H1 (cell line): Measurements from ENCODE around the gene DPP10. TPM values are rescaled to one million over a fixed set of nuclear protein-coding genes. Genes with fewer than 3 reads are reported as not detected.

ENCODE experiments used
- CTCF ChIA-PET: fragments of 300-600 bp; sonication (Branson Sonifier 250); formaldehyde crosslinking; loops from one replicate; lab custom pipeline; 2021; ENCODE audit not compliant: partially characterized antibody; lab: Charles Lee
- POLR2A ChIA-PET: fragments of 300-600 bp; sonication (Branson Sonifier 250); formaldehyde crosslinking; loops from one replicate; lab custom pipeline; 2021; ENCODE audit warnings: inconsistent platforms; ENCODE audit not compliant: partially characterized antibody; lab: Charles Lee
- DNase-seq, 2 experiments: peaks; one replicate each; pipeline versions ENCODE4 v3.0.0 to v3.0.0-alpha.2; 2010 to 2022; ENCODE audit warnings: low spot score in 2 of 2, low read depth in 1 of 2, mixed read lengths in 1 of 2
- FAIRE-seq: peaks from 2 replicates; lab custom pipeline; 2011; peaks lifted over from hg19 to GRCh38; lab: Jason Lieb, UNC
- H2AFZ ChIP-seq: 2 replicates; pipeline ENCODE4 v1.8.1; 2012; ENCODE audit warnings: low read length, inconsistent platforms
- H2AK5ac ChIP-seq: 2 replicates; pipeline ENCODE4 v1.6.1; 2013; ENCODE audit warnings: low read depth, low read length
- H2BK120ac ChIP-seq: replicated peaks from 2 replicates; pipeline ENCODE3; 2013; ENCODE audit warnings: low read depth, low read length, inconsistent platforms
- H2BK12ac ChIP-seq: 2 replicates; pipeline ENCODE4 v1.6.1; 2013; ENCODE audit warnings: low read depth, low read length
- H2BK15ac ChIP-seq: 2 replicates; pipeline ENCODE4 v1.6.1; 2013; ENCODE audit warnings: low read length
- H2BK20ac ChIP-seq: 2 replicates; pipeline ENCODE4 v1.6.1; 2013; ENCODE audit warnings: low read length
- H2BK5ac ChIP-seq: 2 replicates; pipeline ENCODE4 v1.6.1; 2013; ENCODE audit warnings: low read depth, low read length
- H3K14ac ChIP-seq: 2 replicates; pipeline ENCODE4 v1.6.1; 2013; ENCODE audit warnings: inconsistent platforms; ENCODE audit not compliant: insufficient read length
- H3K18ac ChIP-seq: 2 replicates; pipeline ENCODE4 v1.6.1; 2013; ENCODE audit warnings: low read length; ENCODE audit errors: extremely low read depth
- H3K23ac ChIP-seq: 2 replicates; pipeline ENCODE4 v1.6.1; 2013; ENCODE audit warnings: inconsistent platforms; ENCODE audit not compliant: insufficient read length
- H3K23me2 ChIP-seq: 2 replicates; pipeline ENCODE4 v1.6.1; 2013; ENCODE audit warnings: low read depth, low read length
- H3K27ac ChIP-seq: 2 replicates; pipeline ENCODE4 v1.6.1; 2011; ENCODE audit warnings: low read depth, low read length, inconsistent platforms
- H3K27me3 ChIP-seq, 4 experiments: replicated peaks in 1 of 4; 1 replicate in 1 of 4; 2 replicates in 3 of 4; pipeline versions ENCODE4 v1.6.1 to v1.8.1; 2011 to 2013; ENCODE audit warnings: low read length in 3 of 4, mild to moderate bottlenecking in 3 of 4, inconsistent platforms in 2 of 4, mixed read lengths in 2 of 4, moderate library complexity in 1 of 4; ENCODE audit not compliant: control insufficient read depth in 3 of 4, insufficient read depth in 3 of 4; ENCODE audit errors: extremely low read depth in 1 of 4
- H3K36me3 ChIP-seq, 4 experiments: 2 replicates each; pipeline versions ENCODE4 v1.6.1 to v1.8.1; 2011 to 2013; ENCODE audit warnings: mild to moderate bottlenecking in 4 of 4, low read length in 3 of 4, moderate library complexity in 2 of 4, control low read depth in 1 of 4, inconsistent platforms in 1 of 4; ENCODE audit not compliant: insufficient read depth in 4 of 4, control insufficient read depth in 2 of 4
- H3K4ac ChIP-seq: replicated peaks from 2 replicates; pipeline ENCODE3; 2013; ENCODE audit warnings: low read length, low read depth, mixed read lengths, inconsistent platforms; ENCODE audit not compliant: insufficient read length
- H3K4me1 ChIP-seq, 4 experiments: replicated peaks in 1 of 4; 1 replicate in 1 of 4; 2 replicates in 3 of 4; pipeline versions ENCODE4 v1.6.1 to v1.8.1; 2011 to 2013; ENCODE audit warnings: low read length in 3 of 4, inconsistent platforms in 2 of 4, mixed read lengths in 1 of 4; ENCODE audit not compliant: insufficient read depth in 4 of 4, control insufficient read depth in 3 of 4
- H3K4me2 ChIP-seq, 2 experiments: 2 replicates each; pipeline versions ENCODE4 v1.6.1 to v1.8.1; 2011 to 2013; ENCODE audit warnings: low read depth in 2 of 2, low read length in 2 of 2, control low read depth in 1 of 2, inconsistent platforms in 1 of 2, mild to moderate bottlenecking in 1 of 2; ENCODE audit not compliant: insufficient read depth in 1 of 2
- H3K4me3 ChIP-seq, 4 experiments: fragments of 200-600, 300-600 bp in 1 of 4; sonication (generic), shearing (Covaris generic), sonication (Bioruptor Twin) in 1 of 4; 2 replicates each; pipeline versions ENCODE4 v1.5.1 to v1.8.1; 2011 to 2016; ENCODE audit warnings: low read length in 4 of 4, low read depth in 3 of 4, control low read depth in 2 of 4, inconsistent platforms in 2 of 4, mild to moderate bottlenecking in 2 of 4, mixed read lengths in 1 of 4, moderate library complexity in 1 of 4; ENCODE audit not compliant: insufficient read depth in 2 of 4; ENCODE audit errors: extremely low read depth in 1 of 4
- H3K56ac ChIP-seq: replicated peaks from 2 replicates; pipeline ENCODE3; 2013; ENCODE audit warnings: low read depth, mild to moderate bottlenecking, mixed read lengths, low read length, inconsistent platforms; ENCODE audit not compliant: insufficient read length
- H3K79me1 ChIP-seq: 2 replicates; pipeline ENCODE4 v1.6.1; 2013; ENCODE audit warnings: low read depth, low read length, control low read depth
- H3K79me2 ChIP-seq, 2 experiments: 2 replicates each; pipeline versions ENCODE4 v1.6.1 to v1.8.1; 2012 to 2013; ENCODE audit warnings: low read length in 2 of 2, mild to moderate bottlenecking in 2 of 2, inconsistent platforms in 1 of 2; ENCODE audit not compliant: insufficient read depth in 2 of 2, control insufficient read depth in 1 of 2
- H3K9ac ChIP-seq, 4 experiments: replicated peaks in 1 of 4; 1 replicate in 1 of 4; 2 replicates in 3 of 4; pipeline versions ENCODE4 v1.6.1 to v1.8.1; 2011 to 2013; ENCODE audit warnings: low read depth in 3 of 4, low read length in 3 of 4, control low read depth in 2 of 4, mild to moderate bottlenecking in 2 of 4, moderate library complexity in 2 of 4, inconsistent platforms in 1 of 4; ENCODE audit errors: extremely low read depth in 1 of 4
- H3K9me3 ChIP-seq, 2 experiments: 2 replicates each; pipeline versions ENCODE4 v1.6.1 to v1.8.1; 2012 to 2013; ENCODE audit warnings: mild to moderate bottlenecking in 2 of 2, moderate library complexity in 2 of 2, control low read depth in 1 of 2, inconsistent platforms in 1 of 2, low read depth in 1 of 2, low read length in 1 of 2, mixed read lengths in 1 of 2; ENCODE audit not compliant: insufficient read depth in 2 of 2
- H4K20me1 ChIP-seq, 2 experiments: replicated peaks in 1 of 2; 2 replicates each; pipeline versions ENCODE3 to v1.8.1; 2011 to 2013; ENCODE audit warnings: inconsistent platforms in 2 of 2, low read length in 2 of 2, mild to moderate bottlenecking in 1 of 2; ENCODE audit not compliant: insufficient read depth in 2 of 2, control insufficient read depth in 1 of 2
- H4K5ac ChIP-seq: 2 replicates; pipeline ENCODE4 v1.6.1; 2013; ENCODE audit warnings: low read length, low read depth, mixed read lengths, inconsistent platforms; ENCODE audit not compliant: insufficient read length
- H4K8ac ChIP-seq: 2 replicates; pipeline ENCODE4 v1.8.0; 2013; ENCODE audit warnings: mild to moderate bottlenecking, moderate library complexity, low read length, inconsistent platforms; ENCODE audit not compliant: insufficient read depth; ENCODE audit errors: extremely low read depth
- H4K91ac ChIP-seq: replicated peaks from 2 replicates; pipeline ENCODE3; 2013; ENCODE audit warnings: low read length, mixed read lengths, inconsistent platforms; ENCODE audit not compliant: insufficient read length
- ATF3 ChIP-seq: IDR thresholded peaks from 2 replicates; pipeline ENCODE4 v1.6.1; 2011; ENCODE audit warnings: low read depth, mild to moderate bottlenecking, low read length; ENCODE audit not compliant: insufficient read depth
- CTCF ChIP-seq, 3 experiments: IDR thresholded peaks; 1 replicate in 2 of 3; 2 replicates in 1 of 3; pipeline versions ENCODE4 v1.5.1 to v1.6.1; 2011; ENCODE audit warnings: low read length in 3 of 3, mild to moderate bottlenecking in 3 of 3, inconsistent platforms in 2 of 3, low read depth in 1 of 3, moderate library complexity in 1 of 3; ENCODE audit not compliant: insufficient read depth in 1 of 3; ENCODE audit errors: control extremely low read depth in 1 of 3
- EGR1 ChIP-seq: IDR thresholded peaks from 2 replicates; pipeline ENCODE4 v1.6.1; 2011; ENCODE audit warnings: low read depth, low read length, borderline replicate concordance
- GABPA ChIP-seq: IDR thresholded peaks from 2 replicates; pipeline ENCODE4 v1.6.1; 2011; ENCODE audit warnings: mild to moderate bottlenecking, low read length, moderate library complexity, borderline replicate concordance; ENCODE audit not compliant: insufficient read depth
- KDM4A ChIP-seq: IDR thresholded peaks from one replicate; pipeline ENCODE4 v1.7.1; 2012; ENCODE audit warnings: low read depth, mild to moderate bottlenecking, moderate library complexity, low read length, inconsistent platforms; ENCODE audit not compliant: severe bottlenecking
- MAFK ChIP-seq: IDR thresholded peaks from 2 replicates; pipeline ENCODE4 v1.6.1; 2012; ENCODE audit warnings: low read depth, mild to moderate bottlenecking, improper control_type of control experiment, low read length
- MAX ChIP-seq: IDR thresholded peaks from 2 replicates; pipeline ENCODE4 v1.6.1; 2012; ENCODE audit warnings: inconsistent platforms
- PHF8 ChIP-seq: fragments of 200-600 bp; sonication (generic); conservative IDR thresholded peaks from 2 replicates; pipeline ENCODE4 v1.7.1; 2012; ENCODE audit warnings: low read depth, mild to moderate bottlenecking, inconsistent platforms, low read length, moderate library complexity
- POU5F1 ChIP-seq: IDR thresholded peaks from 2 replicates; pipeline ENCODE4 v1.6.1; 2011; ENCODE audit warnings: low read depth, mild to moderate bottlenecking, low read length, moderate library complexity
- SIN3A ChIP-seq, 2 experiments: IDR thresholded peaks in 1 of 2; conservative IDR thresholded peaks in 1 of 2; 2 replicates each; pipeline ENCODE4 v1.6.1; 2011 to 2012; ENCODE audit warnings: low read length in 2 of 2, improper control_type of control experiment in 1 of 2, low read depth in 1 of 2, mild to moderate bottlenecking in 1 of 2
- WGBS, 2 experiments: shearing (Covaris generic) in 1 of 2; methylation state at CpG; one replicate each; pipeline versions ENCODE4 v1.1.6 to v1.1.7; 2013 to 2015; ENCODE audit warnings: low lambda C conversion rate in 2 of 2, mixed read lengths in 2 of 2, inconsistent platforms in 1 of 2, low coverage in 1 of 2, missing lambda C conversion rate in 1 of 2; ENCODE audit not compliant: insufficient replicate concordance in 2 of 2, insufficient coverage in 1 of 2, insufficient read length in 1 of 2; ENCODE audit errors: extremely low coverage in 1 of 2, missing lambda C conversion rate in 1 of 2; 5-methylcytosine and 5-hydroxymethylcytosine counted together
- polyA plus RNA-seq, 7 experiments: library from polyadenylated mRNA; depleted of rRNA in 3 of 7; stranded (reverse) in 5 of 7; unstranded in 2 of 7; fragments of >200 nt in 5 of 7; fragments of 200-250 nt in 2 of 7; gene quantifications; 1 replicate in 5 of 7; 2 replicates in 1 of 7; 4 replicates in 1 of 7; pipeline versions ENCODE4 v1.2.1 to v1.2.3, GENCODE V29; 2011 to 2013; ENCODE audit warnings: missing spikeins in 2 of 7, mixed read lengths in 2 of 7
- total RNA-seq: library from RNA; stranded (reverse); fragmentation: NEBNext Ultra II Directional; extraction: Animal tissue kit (Norgen Biotek cat#: 25700); gene quantifications from 2 replicates; pipeline ENCODE4 v1.2.1, GENCODE V29; 2021

DPP10 gene
- total and polyA plus RNA-seq, 2 of the 8 experiments (the other 6 are each of a cell fraction or from before 2014, with no cell fraction given): 3.3 to 7.2 TPM

- H2BK20ac ChIP-seq: no peak overlapping the region
- no peaks in the 10 kb centered on the region for H3K4me1 ChIP-seq
- H3K23ac ChIP-seq: no peak overlapping the region
- H3K4me2 ChIP-seq: no peak overlapping the region
- H4K5ac ChIP-seq: no peak overlapping the region
- no peaks in the 10 kb centered on the region for H3K79me2 ChIP-seq
- ChIA-PET CTCF (no interaction called here), POLR2A (no interaction called here)
- FAIRE-seq (no peak), DNase-seq (no peak)
- H3K27ac ChIP-seq: no peak overlapping the region
- no peak overlapping the region for H2AFZ ChIP-seq
- no peak overlapping the region for H3K18ac ChIP-seq
- no peak overlapping the region for H3K56ac ChIP-seq
- no peaks in the 10 kb centered on the region for H4K20me1 ChIP-seq
- no peak overlapping the region for H4K91ac ChIP-seq
- no peak overlapping the region for H4K8ac ChIP-seq
- no peak overlapping the region for H2BK120ac ChIP-seq
- H3K36me3 ChIP-seq: peaks cover 0 to 11% (median 4%) of the 10 kb centered on the region in 4 experiments; a peak in 3 of 8 replicates
- H3K14ac ChIP-seq: no peak overlapping the region
- no peak overlapping the region for H3K4me3 ChIP-seq
- H3K9ac ChIP-seq: no peak overlapping the region
- H3K9me3 ChIP-seq: peaks cover 23 to 37% of the 10 kb centered on the region in 2 experiments
- no peaks in the 10 kb centered on the region for H3K79me1 ChIP-seq
- H3K23me2 ChIP-seq: no peaks in the 10 kb centered on the region
- no peaks in the 10 kb centered on the region for H3K27me3 ChIP-seq
- no peak overlapping the region for H2BK15ac ChIP-seq
- no peak overlapping the region for H3K4ac ChIP-seq
- H2BK5ac ChIP-seq: no peak overlapping the region
- no peak overlapping the region for H2AK5ac ChIP-seq
- WGBS, 2 experiments: 93% methylated on average over 1 of the region's 1 CpG; no CpG with 5 or more reads in 1 of the 2 experiments
- no peak overlapping the region for H2BK12ac ChIP-seq
- no peak for TF ChIP-seq EGR1
- TF ChIP-seq CTCF (IDR thresholded peaks at IDR 0.05; ENCODE audit: control extremely low read depth in 1 of 3, insufficient read depth in 1 of 3, low read depth in 1 of 3, low read length in 3 of 3): no peak
- TF ChIP-seq GABPA: no peak
- TF ChIP-seq SIN3A (conservative IDR thresholded peaks at IDR 0.05 in 1 of 2, IDR thresholded peaks at IDR 0.05 in 1 of 2; ENCODE audit: low read depth in 1 of 2, low read length in 2 of 2): no peak
- no peak for TF ChIP-seq ATF3
- no peak for TF ChIP-seq MAX
- no peak for TF ChIP-seq KDM4A
- no peak for TF ChIP-seq POU5F1
- no peak for TF ChIP-seq MAFK
- TF ChIP-seq PHF8: no peak
Measured at GRCh38 chr2:115374981-115375380, 932.5 kb downstream of the DPP10 start.
